ENCODE results near the gene GRIN3A.

- TF ChIP-seq CTCF (IDR thresholded peaks at IDR 0.05; ENCODE audit: low read depth, low read length, poor library complexity, severe bottlenecking) = no peak
- TF ChIP-seq EZH2phosphoT487 (IDR thresholded peaks at IDR 0.05; ENCODE audit: borderline replicate concordance, low read length) = no peak
Observed at GRCh38 chr9:101540069-101540468, 198.4 kb downstream of the GRIN3A start.
